NB4 (cell line): ENCODE data around the gene CCT3.

Experiments
- DNase-seq: peaks from one replicate; pipeline ENCODE4 v3.0.0; 2010; ENCODE audit warnings: low read depth
- H3K4me3 ChIP-seq: one replicate; pipeline ENCODE4 v1.5.1; 2011; ENCODE audit warnings: mild to moderate bottlenecking, low read depth, low read length, moderate library complexity
- MAX ChIP-seq: IDR thresholded peaks from 2 replicates; pipeline ENCODE4 v1.6.1; 2011; ENCODE audit warnings: low read depth, low read length
- MYC ChIP-seq: IDR thresholded peaks from 2 replicates; pipeline ENCODE4 v1.6.1; 2011; ENCODE audit warnings: low read depth, low read length
- POLR2A ChIP-seq: IDR thresholded peaks from 2 replicates; pipeline ENCODE4 v1.6.1; 2011; ENCODE audit warnings: mild to moderate bottlenecking; ENCODE audit not compliant: insufficient read length; ENCODE audit errors: extremely low read depth
- TF ChIP-seq, protein P1 (sequence below): IDR thresholded peaks from one replicate; pipeline ENCODE4 v1.5.1; 2012; ENCODE audit warnings: low read depth, low read length

Gene CCT3

DNA sequence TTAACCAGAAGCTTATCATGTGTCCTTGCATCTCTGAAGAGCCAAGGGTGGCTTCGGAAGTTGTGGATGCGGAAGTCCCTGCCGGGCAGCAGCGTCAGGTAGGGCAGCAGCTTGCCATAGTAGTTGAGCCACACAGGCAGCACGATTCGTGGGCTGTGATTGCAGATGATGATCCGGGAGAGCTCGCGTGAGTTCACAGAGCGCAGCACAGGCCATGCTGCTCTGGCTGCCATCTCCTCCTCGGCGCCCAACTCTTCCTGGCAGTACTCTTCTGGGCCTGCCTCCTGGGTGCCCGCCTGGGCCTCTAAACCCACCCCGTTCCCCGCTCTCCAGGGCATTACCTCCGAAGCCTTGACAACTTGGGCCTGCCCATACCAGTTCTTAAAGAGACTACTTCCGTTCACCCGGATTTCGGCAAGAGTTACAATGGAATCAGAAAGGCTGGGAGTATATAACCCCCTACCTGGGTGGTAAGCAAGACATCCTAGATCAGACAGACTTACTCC is 39.2 kb downstream of the CCT3 start, which contains the start of gene VHLL:
Gene VHLL, minus strand, starts transcription at position 456 of the 506 bp plus-strand sequence. Its CDS starts 118 bp downstream, at position 338.
- DNase-seq, result no peak
- no peak within 1 kb of the TSS for H3K4me3 ChIP-seq
- no peak for TF ChIP-seq MYC
- no peak for TF ChIP-seq POLR2A
- TF ChIP-seq, protein P1, sequence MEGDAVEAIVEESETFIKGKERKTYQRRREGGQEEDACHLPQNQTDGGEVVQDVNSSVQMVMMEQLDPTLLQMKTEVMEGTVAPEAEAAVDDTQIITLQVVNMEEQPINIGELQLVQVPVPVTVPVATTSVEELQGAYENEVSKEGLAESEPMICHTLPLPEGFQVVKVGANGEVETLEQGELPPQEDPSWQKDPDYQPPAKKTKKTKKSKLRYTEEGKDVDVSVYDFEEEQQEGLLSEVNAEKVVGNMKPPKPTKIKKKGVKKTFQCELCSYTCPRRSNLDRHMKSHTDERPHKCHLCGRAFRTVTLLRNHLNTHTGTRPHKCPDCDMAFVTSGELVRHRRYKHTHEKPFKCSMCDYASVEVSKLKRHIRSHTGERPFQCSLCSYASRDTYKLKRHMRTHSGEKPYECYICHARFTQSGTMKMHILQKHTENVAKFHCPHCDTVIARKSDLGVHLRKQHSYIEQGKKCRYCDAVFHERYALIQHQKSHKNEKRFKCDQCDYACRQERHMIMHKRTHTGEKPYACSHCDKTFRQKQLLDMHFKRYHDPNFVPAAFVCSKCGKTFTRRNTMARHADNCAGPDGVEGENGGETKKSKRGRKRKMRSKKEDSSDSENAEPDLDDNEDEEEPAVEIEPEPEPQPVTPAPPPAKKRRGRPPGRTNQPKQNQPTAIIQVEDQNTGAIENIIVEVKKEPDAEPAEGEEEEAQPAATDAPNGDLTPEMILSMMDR, result no peak
- TF ChIP-seq MAX, result no peak

GRCh38 chr1:156295391-156295947 is 42.6 kb downstream of the CCT3 start, which contains the start of gene GLMP:
Gene GLMP (minus strand): TSS chr1:156295679. CDS start chr1:156295645, 34 bp downstream.
- no peak for DNase-seq
- H3K4me3 ChIP-seq, result no peak within 1 kb of the TSS
- TF ChIP-seq POLR2A, result no peak
- TF ChIP-seq, protein P1, result no peak
- TF ChIP-seq MAX, result no peak
- TF ChIP-seq MYC, result no peak

DNA sequence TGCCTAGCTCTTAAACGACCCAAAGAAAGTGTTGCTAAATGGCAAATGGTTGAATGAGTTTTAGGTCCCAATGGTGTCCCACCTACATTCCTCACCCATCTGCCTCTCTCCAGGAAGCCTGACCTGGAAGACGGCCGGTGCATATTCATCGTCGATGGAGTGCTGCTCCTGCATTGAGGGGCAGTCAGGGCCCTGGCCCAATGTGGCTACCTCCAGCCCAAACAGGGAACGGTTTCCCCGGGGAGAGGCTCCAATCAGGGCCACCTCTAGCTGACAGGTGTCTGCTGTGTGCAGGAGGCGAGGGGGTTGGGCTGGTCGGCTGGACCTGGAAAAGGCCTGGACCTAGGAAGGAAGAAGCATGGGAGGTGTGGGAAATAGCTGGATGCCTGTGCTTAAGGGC is 44.2 kb downstream of the CCT3 start:
- no peak overlapping the region for H3K4me3 ChIP-seq
- TF ChIP-seq, protein P1, result no peak
- TF ChIP-seq MYC (no peak), POLR2A (no peak), MAX (no peak)
- DNase-seq, result no peak

DNA sequence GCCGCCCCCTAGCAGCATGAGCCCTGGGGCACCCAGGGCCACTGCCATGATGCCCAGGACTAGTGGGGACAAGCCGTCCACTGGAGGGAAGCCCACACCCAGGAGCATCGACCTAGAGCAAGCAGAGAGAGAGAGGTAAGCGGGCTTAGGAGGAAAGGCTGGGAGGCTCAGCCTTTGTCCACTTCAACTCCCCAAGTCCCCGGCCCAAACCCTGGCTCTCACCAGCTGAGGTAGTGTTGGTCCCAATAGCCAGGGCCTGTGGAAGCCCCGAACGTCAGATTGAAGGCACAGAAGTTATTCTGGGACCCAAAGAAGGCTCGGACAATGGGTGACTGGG is 45.0 kb downstream of the CCT3 start:
- TF ChIP-seq POLR2A, result no peak
- TF ChIP-seq, protein P1, result no peak
- TF ChIP-seq MYC, result no peak
- TF ChIP-seq MAX, result no peak
- H3K4me3 ChIP-seq, result no peak overlapping the region
- DNase-seq, result no peak

DNA sequence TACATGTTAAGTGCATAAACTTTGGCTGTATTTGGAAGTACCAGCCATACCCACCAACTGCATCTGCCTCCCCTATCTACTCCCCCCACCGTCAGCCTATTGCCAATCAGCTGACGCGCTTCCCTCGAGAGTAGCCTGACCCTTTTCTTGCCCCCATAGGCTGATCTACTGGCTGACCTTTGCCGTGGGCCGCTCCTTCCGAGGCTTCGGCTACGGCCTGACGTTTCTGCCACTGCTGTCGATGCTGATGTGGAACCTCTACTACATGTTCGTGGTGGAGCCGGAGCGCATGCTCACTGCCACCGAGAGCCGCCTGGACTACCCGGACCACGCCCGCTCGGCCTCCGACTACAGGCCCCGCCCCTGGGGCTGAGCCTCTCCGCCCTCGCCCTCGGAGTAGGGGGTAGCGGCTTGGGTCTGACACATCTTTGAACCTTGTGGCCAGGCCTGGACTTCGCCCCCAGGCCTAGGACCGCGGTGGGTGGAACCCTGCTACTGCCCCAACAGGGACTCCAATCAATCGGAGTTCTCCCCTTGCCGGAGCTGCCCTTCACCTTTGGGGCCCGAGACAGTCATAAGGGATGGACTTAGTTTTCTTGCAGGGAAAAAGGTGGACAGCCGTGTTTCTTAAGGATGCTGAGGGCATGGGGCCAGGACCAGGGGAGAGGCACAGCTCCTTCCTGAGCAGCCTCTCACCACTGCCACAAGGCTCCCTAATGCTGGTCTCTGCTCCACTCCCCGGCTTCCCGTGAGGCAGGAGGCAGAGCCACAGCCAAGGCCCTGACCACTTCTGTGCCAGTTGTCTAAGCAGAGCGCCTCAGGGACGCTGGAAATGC is 46.6 kb downstream of the CCT3 start:
- no peak for TF ChIP-seq POLR2A
- no peak for TF ChIP-seq MYC
- TF ChIP-seq MAX, result no peak
- TF ChIP-seq, protein P1, result no peak

More for the DNA sequence above, 46.6 kb downstream of the CCT3 start:
- H3K4me3 ChIP-seq, result no peak overlapping the region
- DNase-seq, result no peak
